NCI-H446 (cell line): ENCODE data around the gene PACSIN2.

Experiments
- DNase-seq, 2 experiments: peaks; one replicate each; lab custom pipeline; 2025; lab: John Stamatoyannopoulos, UW

The PACSIN2 gene

GRCh38 chr22:42881982-42882656 lies 132.8 kb downstream of the PACSIN2 start:
- no peak for DNase-seq

- DNase-seq, result no peak
Observed at GRCh38 chr22:42881298-42881697, 133.7 kb downstream of the PACSIN2 start.

GRCh38 chr22:42880815-42881214 lies 134.1 kb downstream of the PACSIN2 start:
- DNase-seq, result no peak

GRCh38 chr22:42879371-42880021 lies 135.5 kb downstream of the PACSIN2 start:
- DNase-seq, result no peak

GRCh38 chr22:42878561-42879305 lies 136.2 kb downstream of the PACSIN2 start:
- no peak for DNase-seq

GRCh38 chr22:42877597-42878340 lies 137.2 kb downstream of the PACSIN2 start:
- DNase-seq, result no peak

GRCh38 chr22:42877158-42877557 lies 137.8 kb downstream of the PACSIN2 start:
- no peak for DNase-seq

GRCh38 chr22:42876041-42876440 lies 138.9 kb downstream of the PACSIN2 start:
- DNase-seq, result no peak

- no peak for DNase-seq
Observed at GRCh38 chr22:42874010-42874409, 140.9 kb downstream of the PACSIN2 start.

GRCh38 chr22:42873356-42873755 lies 141.6 kb downstream of the PACSIN2 start:
- DNase-seq, result no peak

- no peak for DNase-seq
Observed at GRCh38 chr22:42872821-42873220, 142.1 kb downstream of the PACSIN2 start.

- no peak for DNase-seq
Observed at GRCh38 chr22:42871146-42872050, 143.6 kb downstream of the PACSIN2 start.

GRCh38 chr22:42869888-42870480 lies 145.0 kb downstream of the PACSIN2 start:
- no peak for DNase-seq

- DNase-seq, result no peak
Observed at GRCh38 chr22:42869463-42869862, 145.5 kb downstream of the PACSIN2 start.

- peak; percentile 38 to 79 for DNase-seq
Observed at GRCh38 chr22:42868751-42869251, 146.1 kb downstream of the PACSIN2 start.

GRCh38 chr22:42866100-42866499 lies 148.8 kb downstream of the PACSIN2 start:
- no peak for DNase-seq

GRCh38 chr22:42865536-42865935 lies 149.4 kb downstream of the PACSIN2 start:
- no peak for DNase-seq

GRCh38 chr22:42863349-42863961 lies 151.5 kb downstream of the PACSIN2 start:
- DNase-seq, result no peak

GRCh38 chr22:42862045-42862734 lies 152.8 kb downstream of the PACSIN2 start:
- peak in 1 of 2 experiments; percentile 39 for DNase-seq

- DNase-seq, result peak; percentile 90 to 94
Observed at GRCh38 chr22:42860968-42861367, 154.0 kb downstream of the PACSIN2 start.
